AG08395 (cell line): ENCODE data around the gene CAMTA1.

Source experiments
- DNase-seq: peaks from one replicate; pipeline ENCODE4 v3.0.0; 2012; ENCODE audit warnings: mixed read lengths, low spot score

The CAMTA1 gene

DNA sequence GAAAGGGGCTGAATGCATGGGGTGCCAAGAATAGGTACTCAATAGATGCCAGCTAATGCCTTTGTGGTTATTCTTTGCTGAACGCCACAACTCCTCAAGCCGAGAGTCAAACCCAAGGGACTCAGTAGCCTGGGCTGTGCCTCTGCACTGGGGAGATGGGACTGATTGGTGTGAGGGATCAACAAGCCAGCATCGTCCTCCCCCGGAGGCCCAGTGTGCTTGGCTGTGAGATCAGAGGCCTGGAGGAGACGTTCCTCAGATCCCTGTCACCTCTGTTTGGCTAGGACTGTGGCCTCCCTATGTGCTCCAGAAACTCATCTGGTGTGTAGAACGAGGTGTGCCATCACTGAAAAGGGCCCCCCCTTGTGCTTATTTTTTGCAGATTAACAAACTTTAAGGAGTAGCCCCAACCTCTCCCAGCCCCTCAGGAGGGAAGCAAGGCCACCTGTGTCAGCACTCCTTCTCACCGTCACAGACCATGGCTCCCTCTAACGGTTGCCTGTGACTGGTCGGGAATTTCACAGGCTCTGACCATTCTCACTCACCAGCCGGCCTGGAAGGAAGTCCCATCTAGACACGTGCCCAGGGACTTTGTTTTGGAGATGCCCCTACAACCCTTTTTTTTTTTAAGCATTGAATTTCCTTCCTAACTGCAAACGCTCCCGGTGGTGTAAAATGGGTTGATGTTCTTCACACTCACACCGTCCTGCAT, 791.8 kb downstream of the CAMTA1 start:
- peak; percentile 48 for DNase-seq

DNA sequence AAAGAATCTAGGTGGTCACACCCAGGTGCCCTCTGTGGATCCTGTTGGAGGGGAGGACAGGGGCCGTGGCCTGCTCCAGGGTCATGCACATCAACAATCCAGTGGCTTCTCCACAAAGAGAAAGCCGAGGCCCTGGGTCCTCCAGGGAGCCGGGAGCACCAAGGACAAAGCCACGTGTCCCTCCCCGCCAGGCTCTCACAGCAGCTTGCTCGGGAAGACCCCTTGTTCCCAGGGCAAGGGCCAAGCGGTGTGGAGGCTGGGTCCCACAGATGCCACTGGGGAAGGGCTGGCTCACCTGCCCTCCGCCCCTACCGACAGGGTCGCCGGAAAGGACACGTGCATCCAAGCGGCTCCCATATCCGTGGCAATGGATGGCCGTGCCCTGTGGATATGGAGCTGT, 793.0 kb downstream of the CAMTA1 start:
- no peak for DNase-seq

DNA sequence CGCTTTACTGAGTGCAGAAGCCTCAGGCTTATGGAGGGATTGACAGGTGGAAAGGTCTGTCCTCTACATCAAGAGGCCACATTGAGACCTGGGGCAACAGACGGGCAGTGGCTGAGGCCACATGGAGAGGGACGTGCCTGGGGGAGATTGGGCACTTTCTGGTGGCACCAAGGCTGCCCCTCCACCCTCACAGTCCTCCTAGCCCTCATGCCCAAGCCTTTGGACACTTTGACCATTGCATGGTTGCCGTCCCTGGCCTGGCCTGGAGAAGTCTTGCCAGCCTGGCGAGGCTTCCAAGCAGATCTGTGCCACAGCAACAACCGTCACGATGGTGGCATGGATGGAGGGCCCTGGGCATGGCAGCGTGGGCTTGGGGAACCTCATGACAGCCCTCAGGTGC, 793.8 kb downstream of the CAMTA1 start:
- DNase-seq: no peak

DNA sequence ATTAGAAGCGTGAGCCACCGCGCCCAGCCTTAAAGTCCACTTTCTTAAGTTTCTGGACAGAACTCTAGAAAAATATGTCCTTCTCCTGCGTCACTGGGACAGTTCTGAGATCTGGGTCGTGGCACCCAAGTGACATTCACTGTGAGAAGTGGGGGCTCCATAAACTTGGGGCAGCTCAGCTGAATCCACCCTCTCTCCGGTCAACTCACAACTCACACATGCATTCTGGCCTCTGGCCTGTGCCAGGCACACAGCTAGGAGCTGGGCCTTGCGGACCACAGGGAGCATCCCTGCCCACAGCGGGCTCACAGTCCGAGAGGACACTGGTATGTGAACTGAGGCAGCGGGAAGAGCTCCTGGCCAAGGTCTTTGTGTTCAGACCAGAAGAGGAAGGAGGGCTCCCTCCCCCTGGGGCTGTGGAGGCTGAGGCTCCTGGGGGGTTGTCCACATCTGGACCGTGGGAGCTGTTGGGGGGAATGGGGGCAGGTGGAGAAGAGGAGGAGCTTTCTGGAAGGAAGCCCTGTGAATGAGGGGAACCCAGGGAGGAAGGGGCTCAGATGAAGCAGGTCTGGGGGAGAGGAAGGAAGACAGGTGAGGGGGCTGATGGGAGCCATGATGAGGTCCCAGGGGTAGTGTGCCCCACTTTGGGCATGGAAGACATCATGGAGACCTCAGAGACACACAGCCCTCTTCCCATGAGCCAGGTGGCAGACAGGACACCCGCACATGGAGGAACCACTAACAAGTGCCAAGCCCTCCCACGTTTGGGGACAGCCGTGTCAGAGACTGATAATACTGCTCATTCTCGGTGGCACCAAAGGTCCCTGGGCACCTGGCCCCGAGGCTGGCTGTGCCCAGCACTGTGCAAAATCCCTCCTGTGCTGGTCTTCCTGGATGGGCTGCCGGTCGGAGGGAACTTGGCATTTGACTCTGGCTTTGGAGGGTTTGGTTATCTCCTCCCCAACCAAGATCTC, 794.9 kb downstream of the CAMTA1 start:
- DNase-seq: no peak

DNA sequence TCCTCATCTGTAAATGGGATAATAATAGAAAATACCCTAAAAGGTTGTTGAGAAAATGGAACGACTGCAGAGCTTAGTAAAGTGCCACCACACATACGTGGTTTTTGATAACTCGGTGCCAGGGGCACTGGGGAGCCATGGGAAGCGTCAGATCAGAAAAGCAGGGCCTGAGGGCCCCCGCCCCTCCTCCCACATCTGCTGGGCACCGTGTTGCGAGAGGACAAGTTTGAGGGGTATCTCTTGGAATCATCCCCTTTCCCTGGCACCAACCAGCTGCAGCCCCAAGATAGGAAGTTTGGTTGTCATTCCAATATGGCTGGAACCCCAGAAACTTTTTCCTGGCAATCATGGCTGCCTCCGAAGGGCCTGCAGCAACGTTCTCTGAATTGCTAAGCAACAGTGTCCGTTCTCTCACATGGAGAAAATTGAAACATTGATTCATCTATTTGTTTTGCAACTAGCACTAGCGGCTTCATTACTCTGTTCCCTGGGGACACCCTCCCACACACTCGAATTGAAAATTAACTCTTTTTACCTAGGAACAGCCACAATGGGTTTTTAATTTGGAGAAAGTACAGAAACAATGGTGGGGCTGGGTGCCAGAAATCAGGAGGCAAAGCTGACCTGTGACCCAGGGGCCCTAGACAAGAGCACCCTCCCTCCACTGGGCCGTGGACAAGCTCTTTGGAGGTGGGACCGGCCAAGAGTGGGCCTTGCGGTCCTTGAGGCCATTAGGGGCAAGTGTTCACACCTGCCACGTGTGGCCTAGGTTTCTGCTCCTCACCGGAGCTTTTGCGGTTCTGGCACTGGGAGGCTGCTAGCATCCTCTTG, 795.9 kb downstream of the CAMTA1 start:
- peak; percentile 44 for DNase-seq

DNA sequence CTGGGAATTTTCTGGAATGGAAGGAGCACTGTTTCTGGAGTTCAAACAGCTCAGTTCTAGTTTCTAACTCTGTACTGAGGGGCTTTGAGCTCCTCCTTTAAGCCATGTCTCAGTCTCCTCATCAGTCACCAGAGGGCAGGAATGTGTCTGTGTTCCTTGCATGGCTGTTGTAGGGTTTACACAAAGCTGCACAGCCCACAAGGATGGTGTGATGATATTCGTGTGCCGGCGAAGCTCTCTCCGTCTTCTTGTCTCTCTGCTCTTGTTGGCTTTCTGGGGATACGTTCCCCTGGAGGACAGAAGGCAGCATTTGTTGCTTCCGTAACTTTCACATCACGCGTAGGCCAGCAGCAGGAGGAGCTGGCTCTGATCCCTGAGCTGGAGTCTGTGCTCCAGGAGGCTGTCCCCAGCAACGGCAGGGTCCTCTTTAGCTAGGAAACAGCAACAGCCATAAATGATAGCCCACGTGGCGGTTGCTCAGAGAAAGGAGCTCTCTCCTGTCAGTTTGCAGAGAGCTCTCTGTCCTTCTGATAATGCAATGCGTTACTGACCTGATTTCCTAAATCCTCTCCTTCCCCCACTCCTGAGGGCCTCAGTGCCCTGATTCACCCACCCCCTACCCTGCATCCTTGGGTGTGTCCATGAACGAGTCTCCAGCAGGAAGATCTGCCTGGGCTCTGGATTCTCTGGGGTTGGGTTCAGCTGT, 796.7 kb downstream of the CAMTA1 start:
- no peak for DNase-seq

DNA sequence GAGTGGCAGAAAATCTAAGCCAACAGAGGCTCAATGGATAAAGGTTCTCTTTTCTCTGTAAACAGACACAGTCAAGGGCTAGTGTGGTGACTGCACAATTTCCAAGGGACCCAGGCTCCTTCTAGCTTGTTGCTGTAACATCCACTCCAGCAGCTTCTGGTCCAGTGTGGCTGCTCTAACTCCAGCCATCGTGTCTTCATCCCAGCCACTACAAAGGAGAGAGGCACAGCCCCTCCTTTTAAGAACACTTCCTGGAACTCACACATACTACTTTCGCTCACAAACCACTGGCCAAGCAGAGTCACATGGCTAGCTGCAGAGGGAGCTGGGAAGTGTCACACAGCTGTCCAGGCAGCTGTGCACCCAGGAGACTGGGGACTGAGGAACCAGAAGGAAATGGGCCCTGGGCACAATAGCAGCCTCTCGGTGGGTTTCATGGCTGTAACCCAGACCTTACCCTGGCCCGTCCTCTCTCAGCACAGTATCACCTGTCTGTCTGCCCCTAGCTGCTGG, 797.3 kb downstream of the CAMTA1 start:
- DNase-seq: no peak

DNA sequence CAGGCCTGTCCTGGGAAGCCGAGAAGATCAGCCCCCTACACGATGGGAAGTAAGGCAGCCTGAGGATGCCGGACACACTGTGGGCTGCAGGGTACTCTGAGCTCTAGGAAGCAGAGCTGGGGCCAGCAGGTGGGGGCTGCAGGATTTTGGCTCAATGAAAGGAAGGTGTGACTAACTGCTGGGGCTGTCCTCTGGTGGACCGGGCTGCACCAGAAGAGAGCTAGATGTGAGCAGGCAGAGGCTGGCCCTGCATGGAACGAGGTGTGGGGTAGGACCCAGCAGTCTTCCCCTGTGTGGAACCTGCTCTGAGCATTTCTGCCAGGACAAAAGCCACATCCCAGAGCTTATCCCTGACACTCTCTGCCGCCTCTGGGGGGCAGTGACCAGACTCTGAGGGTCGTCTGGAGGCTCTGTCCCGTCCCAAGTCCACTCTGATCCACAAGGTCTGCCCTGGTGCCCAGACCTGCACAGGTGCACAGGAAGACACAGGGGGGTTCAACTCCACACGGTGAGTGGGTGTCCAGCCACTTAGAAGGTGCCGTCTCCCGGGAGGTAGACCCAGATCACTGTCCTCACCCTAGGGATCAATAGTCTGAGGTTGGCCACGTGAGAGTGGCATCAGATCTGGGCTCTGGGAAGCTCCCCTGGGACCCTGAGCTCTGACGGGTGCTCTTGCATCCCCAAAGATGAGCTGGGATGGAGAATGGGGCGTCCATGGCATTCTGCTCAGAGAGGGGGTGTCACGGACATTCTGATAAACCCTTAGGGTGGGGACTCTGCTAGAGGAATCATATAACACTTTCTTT, 798.2 kb downstream of the CAMTA1 start:
- DNase-seq: no peak

DNA sequence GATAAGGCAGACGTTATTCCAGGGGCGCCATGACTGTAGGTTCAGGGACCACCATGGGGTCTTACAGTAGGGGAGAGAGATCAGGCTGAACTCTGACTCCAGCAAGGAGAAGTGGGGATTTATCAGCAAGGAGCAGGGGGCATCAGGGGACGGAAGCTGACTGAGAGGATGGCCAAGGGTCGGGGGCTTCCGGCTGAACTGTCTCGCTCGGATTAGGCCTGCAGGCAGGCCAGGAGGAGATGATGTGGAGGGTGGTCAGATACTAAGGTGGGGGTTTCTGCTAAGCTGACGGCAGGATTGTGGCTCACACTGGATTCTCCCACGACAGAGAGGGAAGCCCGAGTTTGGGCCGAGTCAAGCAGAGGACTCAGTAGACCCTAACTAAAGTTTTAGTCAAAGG, 798.9 kb downstream of the CAMTA1 start:
- DNase-seq: no peak

DNA sequence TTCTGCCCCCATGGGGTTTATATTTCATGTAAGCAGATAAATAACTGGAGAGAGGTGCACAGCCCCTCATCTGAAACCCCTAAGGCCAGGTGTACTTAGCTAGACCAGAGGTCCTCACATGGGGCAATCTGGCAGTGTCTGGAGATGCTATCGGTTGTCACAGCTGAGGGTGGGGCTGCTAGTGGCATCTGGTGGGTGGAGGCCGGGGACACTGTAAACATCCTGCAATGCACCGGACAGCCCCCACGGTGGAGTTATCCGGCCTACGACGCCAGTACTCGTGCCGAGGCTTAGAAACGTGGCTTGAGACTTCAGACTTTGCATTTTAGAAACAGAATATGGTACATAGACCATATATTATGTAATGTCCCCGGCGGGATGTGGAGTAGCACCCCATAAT, 799.4 kb downstream of the CAMTA1 start:
- no peak for DNase-seq

DNA sequence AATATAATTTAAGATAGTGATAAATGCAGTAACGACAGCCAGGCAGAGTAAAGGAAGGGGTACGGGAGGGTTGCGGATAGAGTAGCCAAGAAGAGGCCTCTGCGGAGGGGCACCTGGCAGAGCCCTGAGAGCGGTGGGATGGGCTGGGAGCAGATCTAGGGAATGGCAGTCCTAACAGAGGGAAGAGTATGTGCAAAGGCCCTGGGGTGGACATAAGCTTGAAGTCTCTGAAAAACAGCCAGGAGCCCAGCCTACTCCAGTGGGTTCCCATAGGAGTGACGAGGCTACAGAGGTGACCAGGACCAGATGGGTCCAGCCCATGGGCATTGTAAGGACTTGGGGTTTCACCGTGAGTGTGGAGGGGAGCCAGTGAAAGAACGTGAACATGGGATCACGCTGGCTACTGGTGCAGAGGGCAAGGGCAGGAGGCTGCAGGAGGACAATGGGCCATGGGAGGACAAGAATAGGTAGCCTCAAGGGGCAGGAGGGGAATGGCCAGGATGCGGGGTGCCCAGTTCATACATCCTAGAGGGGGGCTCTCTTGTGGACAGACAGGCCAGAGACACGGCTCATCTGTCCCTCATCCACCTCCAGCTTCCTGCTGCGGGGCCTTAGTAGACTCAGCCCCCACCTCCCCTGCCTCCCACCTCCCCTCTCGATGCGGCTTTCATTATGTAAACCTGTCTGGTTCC, 800.1 kb downstream of the CAMTA1 start:
- no peak for DNase-seq

DNA sequence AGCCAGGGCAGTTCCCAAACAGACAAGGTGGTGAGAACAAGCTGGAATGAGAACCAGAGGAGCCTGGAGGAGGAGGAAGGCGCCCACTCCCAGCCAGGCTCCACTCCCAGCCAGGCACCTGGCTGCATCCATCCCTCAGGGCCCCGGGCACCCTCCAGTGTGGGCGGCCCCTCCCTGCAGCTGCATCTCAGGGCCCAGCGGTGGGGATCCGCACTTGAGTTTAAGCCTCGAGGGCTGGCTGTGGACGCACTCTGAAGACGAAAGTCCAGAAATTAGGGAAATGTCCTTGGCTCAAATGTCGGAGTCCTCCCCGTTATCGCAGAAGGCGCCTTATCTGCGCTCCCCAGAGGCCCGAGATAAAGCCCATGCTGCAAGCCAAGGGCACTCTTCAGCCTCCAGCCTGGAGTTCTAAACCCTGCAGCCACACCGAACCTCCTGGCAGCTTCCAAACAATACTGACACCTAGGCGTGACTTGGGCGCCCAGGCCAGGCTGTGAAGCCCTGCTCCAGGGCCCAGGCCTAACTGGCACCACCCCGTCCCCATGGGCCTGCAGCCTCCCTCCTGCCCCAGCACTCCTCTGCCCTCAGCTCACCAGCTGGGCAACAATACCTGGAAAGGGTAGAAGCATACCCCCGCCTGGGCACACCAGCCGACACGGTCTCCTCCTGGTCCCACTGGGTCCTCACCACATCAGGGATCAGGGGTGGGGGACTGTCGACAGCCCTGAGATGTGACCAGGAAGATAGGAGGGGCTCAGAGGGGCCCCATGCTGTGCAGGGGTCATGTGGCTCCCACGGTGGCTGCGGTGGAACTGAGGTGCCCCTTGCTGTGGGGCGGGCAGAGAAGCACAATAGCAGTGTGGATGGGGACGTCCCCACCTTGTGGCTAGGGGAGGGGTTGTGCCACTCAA, 801.0 kb downstream of the CAMTA1 start:
- no peak for DNase-seq

DNA sequence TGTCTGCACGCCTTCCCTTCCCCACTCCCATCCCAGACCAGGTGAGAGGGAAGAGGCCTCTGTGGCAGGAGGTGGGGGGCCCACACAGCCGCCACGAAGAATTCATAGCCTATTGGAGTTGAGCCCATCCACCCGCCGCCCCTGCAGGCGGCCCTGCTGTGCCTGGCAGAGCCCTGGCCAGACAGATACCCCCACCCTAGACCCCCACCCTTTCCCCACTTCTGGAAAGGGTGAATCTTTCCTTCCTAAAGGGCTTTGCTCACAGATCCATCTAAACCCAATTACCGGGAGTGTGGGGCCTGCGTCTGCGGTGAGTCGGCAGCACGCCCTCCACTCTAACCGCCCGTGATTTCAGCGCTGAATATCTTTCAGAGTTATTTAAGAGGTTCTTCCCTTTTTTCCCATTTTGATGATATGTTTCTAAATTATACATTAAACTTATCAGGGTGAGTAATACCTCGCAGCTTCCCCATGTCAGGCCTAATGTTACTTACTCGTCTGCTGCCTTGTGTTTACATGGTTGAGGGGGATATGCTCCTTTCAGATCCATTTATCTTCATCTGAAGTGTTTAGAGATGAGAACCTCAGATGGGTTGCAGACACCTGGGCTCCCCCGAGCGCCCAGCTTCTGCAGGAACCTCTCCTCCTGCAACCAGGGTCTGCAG, 802.0 kb downstream of the CAMTA1 start:
- no peak for DNase-seq

DNA sequence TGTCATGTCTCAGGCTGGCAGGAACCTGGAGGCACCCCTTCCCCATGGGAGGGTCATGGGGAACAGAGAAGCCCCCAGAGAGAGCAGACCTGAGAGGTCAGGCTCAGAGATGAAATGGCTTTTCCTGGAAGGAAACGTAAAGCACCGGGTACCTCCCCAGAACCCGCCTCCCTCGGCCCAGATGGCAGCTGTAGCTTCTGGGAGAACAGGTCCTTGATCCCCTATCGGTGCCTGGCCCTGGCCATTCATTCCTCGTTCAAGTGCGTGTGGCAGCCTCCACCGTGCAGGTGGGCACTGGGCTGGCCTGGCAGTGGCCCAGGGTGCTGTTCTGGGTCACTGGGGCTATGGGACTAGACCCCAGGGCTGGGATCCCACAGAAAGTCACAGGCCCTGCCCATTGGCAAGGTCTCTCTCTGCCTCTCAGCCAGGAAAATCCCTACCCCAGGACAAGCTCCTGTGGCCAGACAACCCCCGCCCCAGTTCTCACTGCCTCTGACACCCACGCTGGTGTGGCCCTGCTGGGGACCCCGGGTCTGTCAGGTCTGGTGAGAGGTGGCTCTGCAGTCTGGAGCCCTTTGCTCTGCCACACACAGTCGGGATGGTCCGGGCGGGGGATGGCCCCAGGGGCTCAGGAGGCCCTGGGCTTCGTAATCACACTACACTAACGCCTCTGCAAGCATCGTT, 802.7 kb downstream of the CAMTA1 start:
- no peak for DNase-seq

DNA sequence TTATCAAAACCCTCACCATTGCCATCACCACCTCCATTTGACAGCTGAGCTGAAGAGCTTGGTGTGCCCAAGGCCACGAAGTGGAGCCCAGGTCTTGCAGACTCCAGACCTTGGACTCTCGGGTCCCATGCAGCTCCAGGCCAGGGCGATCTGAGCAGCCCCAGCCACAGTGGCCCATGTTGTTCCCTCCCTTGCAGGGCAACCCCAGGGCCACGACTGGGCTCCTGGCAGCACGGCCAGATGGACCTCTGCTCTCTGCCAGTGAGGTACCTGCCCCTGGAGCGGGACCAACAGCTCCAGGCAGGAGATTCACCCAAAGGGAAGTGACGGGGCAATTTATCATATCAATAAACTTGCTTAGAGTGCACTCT, 803.2 kb downstream of the CAMTA1 start:
- DNase-seq: no peak

DNA sequence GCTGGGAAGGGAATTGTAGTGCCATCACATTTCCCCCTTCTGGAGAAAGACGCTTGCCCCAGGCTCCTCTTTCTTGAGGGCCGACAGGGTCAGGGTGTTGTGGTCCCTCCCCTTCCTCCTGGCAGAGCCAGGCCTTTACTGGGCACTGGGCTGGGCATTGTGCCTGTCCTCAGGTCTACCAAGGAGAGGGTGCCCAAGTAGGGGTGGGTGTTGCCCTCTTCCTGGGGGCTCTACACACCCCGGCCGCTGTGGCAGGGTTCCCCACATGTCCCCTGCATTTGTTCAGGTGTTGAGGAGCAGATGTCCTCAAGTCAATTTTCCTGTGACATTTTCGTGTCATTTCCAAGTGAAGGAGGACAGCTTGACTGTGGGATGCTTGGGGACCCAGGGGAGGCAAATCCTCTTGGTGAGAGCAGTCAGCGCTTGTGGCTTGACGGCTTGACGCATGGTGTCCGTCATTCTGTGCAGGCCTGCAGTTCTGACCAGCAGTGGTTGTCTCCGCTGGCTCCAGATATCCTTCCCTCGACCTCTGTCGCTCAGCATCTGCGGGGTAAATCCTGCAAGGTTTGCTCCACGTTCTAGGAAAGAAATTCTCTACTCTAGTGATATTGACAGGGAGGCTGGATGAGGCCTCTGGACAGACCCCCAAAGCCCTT, 804.0 kb downstream of the CAMTA1 start:
- no peak for DNase-seq

DNA sequence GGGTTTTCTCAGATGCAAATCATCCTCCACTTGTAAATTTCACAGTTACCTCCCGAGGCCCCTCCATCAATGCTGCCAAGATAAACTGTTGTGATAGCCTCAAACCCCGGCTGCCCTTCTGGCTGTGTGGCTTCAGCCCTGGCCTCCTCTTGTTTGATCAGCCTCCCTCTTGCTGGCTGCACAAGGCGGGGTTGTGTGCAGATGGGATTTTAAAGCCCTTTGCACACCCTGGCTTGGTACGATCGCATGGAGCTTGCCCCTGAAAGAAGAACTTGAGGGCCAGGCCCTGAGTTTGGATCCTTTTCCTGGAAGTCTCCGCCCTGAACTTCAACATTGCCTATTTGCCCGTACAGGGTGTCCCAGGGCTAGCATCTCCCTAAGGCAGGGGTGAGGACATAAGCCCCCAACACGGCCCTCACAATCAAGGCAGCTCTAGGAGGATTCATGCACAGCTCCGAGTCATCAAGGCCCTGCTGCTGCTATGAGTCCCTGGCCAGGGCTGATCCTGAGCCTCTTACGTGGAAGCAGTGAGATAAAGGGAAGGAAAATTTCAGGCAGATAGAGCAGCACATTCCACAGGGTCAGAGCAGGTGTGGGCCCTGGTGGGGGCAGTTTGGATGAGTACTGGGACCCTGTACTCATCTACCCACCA, 804.6 kb downstream of the CAMTA1 start:
- no peak for DNase-seq
